ENCODE data around the gene APBB2. TPM values are rescaled to one million over a fixed set of nuclear protein-coding genes. Genes with fewer than 3 reads are reported as not detected.

The APBB2 gene
- total RNA-seq, 4 donors from 2014 or later = 32.4 to 133 (median 92.1) TPM

DNA sequence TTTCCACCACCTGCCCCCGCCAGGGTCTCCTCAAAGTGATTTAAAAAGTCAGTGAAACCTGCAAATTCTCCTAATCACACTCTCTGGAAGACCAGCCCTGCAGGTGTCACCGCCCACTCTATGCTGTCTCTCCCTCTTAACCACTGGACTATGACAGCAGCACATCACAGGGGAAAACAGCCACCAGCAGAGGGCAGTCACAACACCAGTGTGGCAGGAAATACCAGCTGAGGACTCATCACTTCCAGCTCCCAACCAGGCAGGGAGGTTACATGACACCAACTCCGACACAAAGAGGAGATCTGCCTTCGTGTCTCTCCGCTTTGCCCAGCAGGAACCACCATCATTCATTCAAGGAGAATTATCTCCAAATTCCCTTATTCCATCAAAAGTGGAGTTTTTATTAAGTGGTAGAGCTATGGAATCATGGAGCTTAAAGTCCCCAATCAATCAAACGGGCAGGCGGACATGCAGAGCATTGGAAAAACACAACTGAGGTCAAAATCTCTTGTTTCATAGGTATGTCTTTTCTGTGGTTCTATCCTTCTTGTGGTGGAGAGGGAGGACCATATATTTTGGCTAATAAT is 373.3 kb downstream of the APBB2 start:
- Histone ChIP-seq H3K4me1 (no peaks in the 10 kb centered on the region), H3K4me3 (no peak overlapping the region), H3K27me3 (no peaks in the 10 kb centered on the region), H3K9me3 (no peaks in the 10 kb centered on the region), H3K27ac (no peak overlapping the region), H3K36me3 (no peaks in the 10 kb centered on the region)
- intact Hi-C loops (cut with DNase I; ENCODE audit: low total_unique reads) = no loop called here
- TF ChIP-seq, protein P1, sequence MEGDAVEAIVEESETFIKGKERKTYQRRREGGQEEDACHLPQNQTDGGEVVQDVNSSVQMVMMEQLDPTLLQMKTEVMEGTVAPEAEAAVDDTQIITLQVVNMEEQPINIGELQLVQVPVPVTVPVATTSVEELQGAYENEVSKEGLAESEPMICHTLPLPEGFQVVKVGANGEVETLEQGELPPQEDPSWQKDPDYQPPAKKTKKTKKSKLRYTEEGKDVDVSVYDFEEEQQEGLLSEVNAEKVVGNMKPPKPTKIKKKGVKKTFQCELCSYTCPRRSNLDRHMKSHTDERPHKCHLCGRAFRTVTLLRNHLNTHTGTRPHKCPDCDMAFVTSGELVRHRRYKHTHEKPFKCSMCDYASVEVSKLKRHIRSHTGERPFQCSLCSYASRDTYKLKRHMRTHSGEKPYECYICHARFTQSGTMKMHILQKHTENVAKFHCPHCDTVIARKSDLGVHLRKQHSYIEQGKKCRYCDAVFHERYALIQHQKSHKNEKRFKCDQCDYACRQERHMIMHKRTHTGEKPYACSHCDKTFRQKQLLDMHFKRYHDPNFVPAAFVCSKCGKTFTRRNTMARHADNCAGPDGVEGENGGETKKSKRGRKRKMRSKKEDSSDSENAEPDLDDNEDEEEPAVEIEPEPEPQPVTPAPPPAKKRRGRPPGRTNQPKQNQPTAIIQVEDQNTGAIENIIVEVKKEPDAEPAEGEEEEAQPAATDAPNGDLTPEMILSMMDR (IDR thresholded peaks at IDR 0.05) = peak in 2 of 4 experiments; percentile 30 to 33
- TF ChIP-seq POLR2A (IDR thresholded peaks at IDR 0.05) = no peak
- DNase-seq = peak; percentile 29 to 37

GRCh38 chr4:40840255-40840984 is 373.9 kb downstream of the APBB2 start:
- TF ChIP-seq, protein P1 (IDR thresholded peaks at IDR 0.05) = no peak
- TF ChIP-seq POLR2A (IDR thresholded peaks at IDR 0.05) = no peak
- H3K4me1 ChIP-seq = no peaks in the 10 kb centered on the region
- H3K9me3 ChIP-seq = no peaks in the 10 kb centered on the region
- no peak overlapping the region for H3K27ac ChIP-seq
- no peaks in the 10 kb centered on the region for H3K27me3 ChIP-seq
- no peak overlapping the region for H3K4me3 ChIP-seq
- no peaks in the 10 kb centered on the region for H3K36me3 ChIP-seq
- intact Hi-C loops (cut with DNase I; ENCODE audit: low total_unique reads) = no loop called here
- DNase-seq = no peak

DNA sequence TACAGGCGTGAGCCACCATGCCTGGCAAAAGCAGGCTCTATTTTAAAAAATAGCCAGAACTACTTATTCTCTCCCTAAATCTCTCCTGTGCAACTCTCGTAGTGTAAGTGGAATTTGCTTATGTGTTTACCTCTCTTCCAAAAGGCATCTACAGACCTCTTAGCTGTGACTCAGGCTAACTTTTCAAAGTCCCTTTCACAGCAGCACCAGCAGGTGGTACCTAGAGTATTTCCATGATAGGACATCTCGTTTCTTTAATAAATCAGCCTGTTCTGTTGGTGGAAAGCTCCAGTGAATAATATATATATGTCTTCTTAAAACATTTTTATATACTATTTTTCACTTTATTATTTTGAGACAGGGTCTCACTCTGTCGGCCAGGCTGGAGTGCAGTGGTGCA is 375.6 kb downstream of the APBB2 start:
- Histone ChIP-seq H3K4me1 (no peaks in the 10 kb centered on the region), H3K27ac (no peak overlapping the region), H3K36me3 (no peaks in the 10 kb centered on the region), H3K9me3 (no peaks in the 10 kb centered on the region), H3K27me3 (no peaks in the 10 kb centered on the region), H3K4me3 (no peak overlapping the region)
- no peak for DNase-seq
- TF ChIP-seq, protein P1 (IDR thresholded peaks at IDR 0.05) = no peak
- TF ChIP-seq POLR2A (IDR thresholded peaks at IDR 0.05) = no peak
- intact Hi-C loops (cut with DNase I; ENCODE audit: low total_unique reads) = no loop called here

- no peaks in the 10 kb centered on the region for H3K9me3 ChIP-seq
- H3K4me1 ChIP-seq = no peaks in the 10 kb centered on the region
- intact Hi-C loops (cut with DNase I; ENCODE audit: low total_unique reads) = no loop called here
- H3K4me3 ChIP-seq = no peak overlapping the region
- H3K27ac ChIP-seq = no peak overlapping the region
- H3K36me3 ChIP-seq = no peaks in the 10 kb centered on the region
- DNase-seq = no peak
- TF ChIP-seq, protein P1 (IDR thresholded peaks at IDR 0.05) = no peak
- no peak for TF ChIP-seq POLR2A (IDR thresholded peaks at IDR 0.05)
- no peaks in the 10 kb centered on the region for H3K27me3 ChIP-seq
These were observed 377.1 kb downstream of the APBB2 start for GRCh38 chr4:40837094-40837870.

DNA sequence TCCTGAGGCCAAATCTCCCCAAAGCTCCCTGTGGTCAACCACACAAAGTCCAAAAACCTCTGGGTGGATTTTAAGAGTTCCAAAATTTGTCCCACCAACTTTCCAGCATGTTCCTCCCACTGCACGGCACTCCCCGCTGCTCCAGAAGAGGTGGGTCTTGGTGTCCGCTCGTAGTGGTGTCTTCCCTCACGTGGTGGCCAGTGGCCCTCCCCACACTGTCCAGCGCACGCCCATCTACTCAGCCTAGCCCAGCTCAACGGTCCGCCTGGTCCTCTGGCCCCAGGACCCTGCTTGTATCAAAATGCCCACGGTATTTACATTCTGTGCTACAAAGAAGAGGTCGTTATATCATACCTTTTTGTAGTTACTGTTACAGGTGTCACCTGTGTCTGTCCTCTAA is 381.1 kb downstream of the APBB2 start:
- intact Hi-C loops (cut with DNase I; ENCODE audit: low total_unique reads) = no loop called here
- DNase-seq = no peak
- H3K9me3 ChIP-seq = no peaks in the 10 kb centered on the region
- H3K4me3 ChIP-seq = no peak overlapping the region
- H3K4me1 ChIP-seq = no peaks in the 10 kb centered on the region
- H3K27ac ChIP-seq = no peak overlapping the region
- TF ChIP-seq, protein P1 (IDR thresholded peaks at IDR 0.05) = no peak
- TF ChIP-seq POLR2A (IDR thresholded peaks at IDR 0.05) = no peak
- H3K27me3 ChIP-seq = no peaks in the 10 kb centered on the region
- no peaks in the 10 kb centered on the region for H3K36me3 ChIP-seq
